HepG2 (cell line): ENCODE measurements around the gene RABEP1. TPM values are rescaled to one million over a fixed set of nuclear protein-coding genes. Genes with fewer than 3 reads are reported as not detected.

ENCODE experiments used
- CENPX ChIP-seq: sonication (generic); formaldehyde crosslinking; IDR thresholded peaks from 2 replicates; pipeline ENCODE4 v1.9.0; 2021; ENCODE audit warnings: mild to moderate bottlenecking, missing genetic modification reagents, moderate library complexity
- DMAP1 ChIP-seq: IDR thresholded peaks from 2 replicates; pipeline ENCODE4 v1.6.1; 2016
- EED ChIP-seq: sonication (generic); formaldehyde crosslinking; IDR thresholded peaks from 2 replicates; pipeline ENCODE4 v1.5.0; 2020; ENCODE audit warnings: mild to moderate bottlenecking, missing genetic modification reagents
- ELF4 ChIP-seq: sonication (generic); formaldehyde crosslinking; IDR thresholded peaks from 2 replicates; pipeline ENCODE4 v1.5.0; 2020; ENCODE audit warnings: missing genetic modification reagents, mild to moderate bottlenecking, moderate library complexity, borderline replicate concordance
- GLI4 ChIP-seq: sonication (generic); formaldehyde crosslinking; IDR thresholded peaks from 2 replicates; pipeline ENCODE4 v1.5.1; 2020; ENCODE audit warnings: missing genetic modification reagents, mild to moderate bottlenecking, moderate library complexity, borderline replicate concordance
- HMG20B ChIP-seq: conservative IDR thresholded peaks from 2 replicates; pipeline ENCODE4 v1.6.1; 2016; ENCODE audit warnings: missing genetic modification reagents, missing compliant biosample characterization
- KLF15 ChIP-seq: sonication (generic); formaldehyde crosslinking; IDR thresholded peaks from 2 replicates; pipeline ENCODE4 v1.8.1; 2023; ENCODE audit warnings: borderline replicate concordance, mild to moderate bottlenecking, inconsistent platforms, missing genetic modification reagents, mixed read lengths
- PHF5A ChIP-seq: IDR thresholded peaks from one replicate; pipeline ENCODE4 v1.6.1; 2018; ENCODE audit warnings: low read depth, missing genetic modification reagents; ENCODE audit not compliant: unreplicated experiment
- POLR2G ChIP-seq: fragments of 200-400 bp; formaldehyde crosslinking; IDR thresholded peaks from 2 replicates; pipeline ENCODE4 v1.6.1; 2018; ENCODE audit warnings: mild to moderate bottlenecking, low read depth, low read length, moderate library complexity
- RBAK ChIP-seq: sonication (generic); formaldehyde crosslinking; IDR thresholded peaks from 2 replicates; pipeline ENCODE4 v1.5.1; 2020; ENCODE audit warnings: mild to moderate bottlenecking, missing genetic modification reagents
- RBM39 ChIP-seq: fragments of 200-400 bp; formaldehyde crosslinking; IDR thresholded peaks from one replicate; pipeline ENCODE4 v1.6.1; 2018; ENCODE audit warnings: antibody characterized with exemption, mild to moderate bottlenecking, low read depth, low read length; ENCODE audit not compliant: poor library complexity, severe bottlenecking
- RXRB ChIP-seq: IDR thresholded peaks from 2 replicates; pipeline ENCODE4 v1.6.1; 2016; ENCODE audit warnings: borderline replicate concordance, missing genetic modification reagents, missing compliant biosample characterization
- ZBTB20 ChIP-seq: sonication (generic); formaldehyde crosslinking; IDR thresholded peaks from 2 replicates; pipeline ENCODE4 v1.8.1; 2023; ENCODE audit warnings: missing genetic modification reagents, low read depth, mild to moderate bottlenecking, borderline replicate concordance
- ZC3H4 ChIP-seq: sonication (generic); formaldehyde crosslinking; IDR thresholded peaks from 2 replicates; pipeline ENCODE4 v1.4.0; 2020; ENCODE audit warnings: missing genetic modification reagents, borderline replicate concordance
- ZFP1 ChIP-seq: IDR thresholded peaks from 2 replicates; pipeline ENCODE4 v1.6.1; 2016
- ZMAT3 ChIP-seq: sonication (generic); formaldehyde crosslinking; conservative IDR thresholded peaks from 2 replicates; pipeline ENCODE4 v1.7.0; 2021; ENCODE audit warnings: missing genetic modification reagents
- ZNF296 ChIP-seq: sonication (generic); formaldehyde crosslinking; conservative IDR thresholded peaks from 2 replicates; pipeline ENCODE4 v1.5.0; 2020; ENCODE audit warnings: mild to moderate bottlenecking, missing genetic modification reagents
- ZNF496 ChIP-seq: sonication (generic); formaldehyde crosslinking; IDR thresholded peaks from 2 replicates; pipeline ENCODE4 v1.8.1; 2023; ENCODE audit warnings: mild to moderate bottlenecking, moderate library complexity, missing genetic modification reagents; ENCODE audit not compliant: insufficient replicate concordance
- ZNF557 ChIP-seq: sonication (generic); formaldehyde crosslinking; IDR thresholded peaks from 2 replicates; pipeline ENCODE4 v1.4.0; 2020; ENCODE audit warnings: missing genetic modification reagents
- ZNF607 ChIP-seq: sonication (generic); formaldehyde crosslinking; IDR thresholded peaks from 2 replicates; pipeline ENCODE4 v1.5.1; 2020; ENCODE audit warnings: missing genetic modification reagents, mild to moderate bottlenecking, borderline replicate concordance
- ZNF747 ChIP-seq: sonication (generic); formaldehyde crosslinking; IDR thresholded peaks from 2 replicates; pipeline ENCODE4 v1.8.1; 2023; ENCODE audit warnings: missing genetic modification reagents, mild to moderate bottlenecking, borderline replicate concordance
- ZNF788 ChIP-seq: sonication (generic); formaldehyde crosslinking; IDR thresholded peaks from 2 replicates; pipeline ENCODE4 v1.5.0; 2020; ENCODE audit warnings: mild to moderate bottlenecking, missing genetic modification reagents, borderline replicate concordance
- ZSCAN20 ChIP-seq: sonication (generic); formaldehyde crosslinking; IDR thresholded peaks from 2 replicates; pipeline ENCODE4 v1.4.0; 2020; ENCODE audit warnings: missing genetic modification reagents, mild to moderate bottlenecking, borderline replicate concordance
- ZSCAN31 ChIP-seq: sonication (generic); formaldehyde crosslinking; IDR thresholded peaks from 2 replicates; pipeline ENCODE4 v1.5.0; 2020; ENCODE audit warnings: low read depth, mild to moderate bottlenecking, missing genetic modification reagents
- polyA plus RNA-seq, 8 experiments: library from polyadenylated mRNA; depleted of rRNA in 3 of 8; stranded (reverse) in 7 of 8; unstranded in 1 of 8; fragments of >200 nt; fragmentation: Illumina TruSeq in 4 of 8; extraction: Trizol in 4 of 8; gene quantifications; 2 replicates each; pipeline versions ENCODE4 v1.2.1 to v1.2.3, GENCODE V29; 2011 to 2016; ENCODE audit warnings: low read depth in 4 of 8, missing spikeins in 1 of 8, mixed read lengths in 1 of 8; ENCODE audit not compliant: insufficient read depth in 1 of 8
- total RNA-seq, 5 experiments: library from RNA; depleted of rRNA; stranded (reverse); fragments of >200 nt; fragmentation: Illumina TruSeq; extraction: Trizol; gene quantifications; 2 replicates each; pipeline ENCODE4 v1.2.3, GENCODE V29; 2016; ENCODE audit warnings: low read depth in 1 of 5
- TF ChIP-seq, protein P1 (sequence below), 2 experiments: IDR thresholded peaks; 2 replicates each; pipeline ENCODE4 v1.6.1; 2011 to 2012; ENCODE audit warnings: low read length in 2 of 2, borderline replicate concordance in 1 of 2, low read depth in 1 of 2, mild to moderate bottlenecking in 1 of 2, moderate library complexity in 1 of 2
- TF ChIP-seq, protein P2 (sequence below): IDR thresholded peaks from 2 replicates; pipeline ENCODE4 v1.6.1; 2016

The RABEP1 gene
- total and polyA plus RNA-seq, 2 of the 13 experiments (the other 11 are each of a cell fraction or from before 2014, with no cell fraction given) = 13.7 to 41.5 TPM

DNA sequence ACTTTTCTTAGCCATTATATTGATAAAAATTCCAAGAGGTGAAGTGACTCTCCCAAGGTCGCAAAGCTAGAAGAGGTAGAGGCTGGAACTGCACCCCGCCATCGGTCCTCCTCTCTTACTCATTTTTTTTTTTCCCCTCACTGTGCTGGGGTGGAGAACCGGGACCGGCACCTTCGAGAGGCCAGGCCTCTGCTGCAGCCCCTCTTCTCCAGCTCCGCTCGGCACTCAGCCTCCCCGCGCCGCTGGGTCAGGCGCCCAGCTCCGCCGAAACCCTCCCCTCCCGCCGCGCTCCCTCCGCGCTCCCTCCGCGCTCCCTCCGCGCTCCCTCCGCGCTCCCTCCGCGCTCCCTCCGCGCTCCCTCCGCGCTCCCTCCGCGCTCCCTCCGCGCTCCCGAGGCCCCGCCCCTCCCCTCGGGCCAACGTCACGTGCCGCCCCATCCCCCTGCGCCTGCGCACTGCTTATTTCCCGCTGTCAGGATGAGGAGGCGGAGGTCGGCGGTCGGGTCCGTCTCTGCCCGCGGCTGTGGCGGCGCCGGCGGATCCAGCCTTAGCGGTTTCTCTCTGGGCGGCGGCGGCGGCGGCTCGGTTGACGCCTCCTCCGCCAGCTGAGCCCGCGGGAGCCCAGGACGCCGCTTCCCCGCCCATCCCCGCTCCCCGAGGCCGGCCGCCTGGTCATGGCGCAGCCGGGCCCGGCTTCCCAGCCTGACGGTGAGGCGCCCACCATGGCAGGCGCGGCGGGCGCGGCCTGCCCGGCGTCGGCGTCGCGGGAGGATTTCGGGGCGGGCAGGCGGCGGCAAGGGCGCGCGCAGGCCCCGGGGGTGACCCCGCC is at the start of gene RABEP1 (continued):
- TF ChIP-seq, protein P1, sequence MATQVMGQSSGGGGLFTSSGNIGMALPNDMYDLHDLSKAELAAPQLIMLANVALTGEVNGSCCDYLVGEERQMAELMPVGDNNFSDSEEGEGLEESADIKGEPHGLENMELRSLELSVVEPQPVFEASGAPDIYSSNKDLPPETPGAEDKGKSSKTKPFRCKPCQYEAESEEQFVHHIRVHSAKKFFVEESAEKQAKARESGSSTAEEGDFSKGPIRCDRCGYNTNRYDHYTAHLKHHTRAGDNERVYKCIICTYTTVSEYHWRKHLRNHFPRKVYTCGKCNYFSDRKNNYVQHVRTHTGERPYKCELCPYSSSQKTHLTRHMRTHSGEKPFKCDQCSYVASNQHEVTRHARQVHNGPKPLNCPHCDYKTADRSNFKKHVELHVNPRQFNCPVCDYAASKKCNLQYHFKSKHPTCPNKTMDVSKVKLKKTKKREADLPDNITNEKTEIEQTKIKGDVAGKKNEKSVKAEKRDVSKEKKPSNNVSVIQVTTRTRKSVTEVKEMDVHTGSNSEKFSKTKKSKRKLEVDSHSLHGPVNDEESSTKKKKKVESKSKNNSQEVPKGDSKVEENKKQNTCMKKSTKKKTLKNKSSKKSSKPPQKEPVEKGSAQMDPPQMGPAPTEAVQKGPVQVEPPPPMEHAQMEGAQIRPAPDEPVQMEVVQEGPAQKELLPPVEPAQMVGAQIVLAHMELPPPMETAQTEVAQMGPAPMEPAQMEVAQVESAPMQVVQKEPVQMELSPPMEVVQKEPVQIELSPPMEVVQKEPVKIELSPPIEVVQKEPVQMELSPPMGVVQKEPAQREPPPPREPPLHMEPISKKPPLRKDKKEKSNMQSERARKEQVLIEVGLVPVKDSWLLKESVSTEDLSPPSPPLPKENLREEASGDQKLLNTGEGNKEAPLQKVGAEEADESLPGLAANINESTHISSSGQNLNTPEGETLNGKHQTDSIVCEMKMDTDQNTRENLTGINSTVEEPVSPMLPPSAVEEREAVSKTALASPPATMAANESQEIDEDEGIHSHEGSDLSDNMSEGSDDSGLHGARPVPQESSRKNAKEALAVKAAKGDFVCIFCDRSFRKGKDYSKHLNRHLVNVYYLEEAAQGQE (IDR thresholded peaks at IDR 0.05; ENCODE audit: borderline replicate concordance in 1 of 2, low read depth in 1 of 2, low read length in 2 of 2) = 0 out of 4 replicates have a peak, but pooled peaks of 1 of the 2 experiments have one; percentile 21
- 0 out of 2 replicates have a peak, but pooled peaks have one; percentile 13 for TF ChIP-seq DMAP1 (CRISPR knock-in tag)
- no peak for TF ChIP-seq ZFP1 (CRISPR knock-in tag)
- TF ChIP-seq, protein P2, sequence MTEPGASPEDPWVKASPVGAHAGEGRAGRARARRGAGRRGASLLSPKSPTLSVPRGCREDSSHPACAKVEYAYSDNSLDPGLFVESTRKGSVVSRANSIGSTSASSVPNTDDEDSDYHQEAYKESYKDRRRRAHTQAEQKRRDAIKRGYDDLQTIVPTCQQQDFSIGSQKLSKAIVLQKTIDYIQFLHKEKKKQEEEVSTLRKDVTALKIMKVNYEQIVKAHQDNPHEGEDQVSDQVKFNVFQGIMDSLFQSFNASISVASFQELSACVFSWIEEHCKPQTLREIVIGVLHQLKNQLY (CRISPR knock-in tag) = no peak; the same call in 1 of the 2 replicates
- no peak for TF ChIP-seq ZNF747 (CRISPR knock-in tag)
- no peak for TF ChIP-seq EED (CRISPR knock-in tag)
- peak; percentile 10 for TF ChIP-seq ZNF607 (CRISPR knock-in tag)
- no peak for TF ChIP-seq ZSCAN31
- peak; percentile 14; the same call in 1 of the 2 replicates for TF ChIP-seq ZNF788 (CRISPR knock-in tag)
- no peak for TF ChIP-seq CENPX (CRISPR knock-in tag)
- no peak for TF ChIP-seq ZNF557
- 0 out of 2 replicates have a peak, but pooled peaks have one; percentile 10 for TF ChIP-seq RXRB (CRISPR knock-in tag)
- TF ChIP-seq ZC3H4 (CRISPR knock-in tag) = 0 out of 2 replicates have a peak, but pooled peaks have one; percentile 20
- peak; percentile 74 for TF ChIP-seq PHF5A (CRISPR knock-in tag)
- no peak for TF ChIP-seq KLF15
- no peak for TF ChIP-seq HMG20B
- no peak for TF ChIP-seq RBAK
- no peak; the same call in 1 of the 2 replicates for TF ChIP-seq GLI4 (CRISPR knock-in tag)
- TF ChIP-seq ZMAT3 (CRISPR knock-in tag) = peak; percentile 35; the same call in 1 of the 2 replicates
- no peak for TF ChIP-seq ELF4
- no peak for TF ChIP-seq ZNF296 (CRISPR knock-in tag)
- TF ChIP-seq ZBTB20 (CRISPR knock-in tag) = no peak
- no peak for TF ChIP-seq RBM39
- TF ChIP-seq ZSCAN20 = no peak
- TF ChIP-seq ZNF496 = no peak
- peak; percentile 74 for TF ChIP-seq POLR2G
